ENCODE data around the gene NCAPD2.
"Not testable (repeated sequence)": the region's sequence is repeated elsewhere in the genome, so short reads cannot be mapped to it uniquely, and the experiment has no call there.

NCAPD2 gene

GRCh38 chr12:6472491-6472890 is 21.4 kb upstream of the NCAPD2 start:
- Mint-ChIP-seq H3K4me1 (peaks cover 19% of the 10 kb centered on the region), H3K36me3 (ENCODE audit: low read depth) (no peaks in the 10 kb centered on the region), H3K27ac (no peak overlapping the region), H3K9me3 (peaks cover 23% of the 10 kb centered on the region), H3K27me3 (ENCODE audit: low read depth, poor library complexity) (peaks cover 17% of the 10 kb centered on the region), H3K4me3 (peak overlapping the region; percentile 17)
- TF ChIP-seq CTCF (IDR thresholded peaks at IDR 0.05): no peak
- DNase-seq: no peak

DNA sequence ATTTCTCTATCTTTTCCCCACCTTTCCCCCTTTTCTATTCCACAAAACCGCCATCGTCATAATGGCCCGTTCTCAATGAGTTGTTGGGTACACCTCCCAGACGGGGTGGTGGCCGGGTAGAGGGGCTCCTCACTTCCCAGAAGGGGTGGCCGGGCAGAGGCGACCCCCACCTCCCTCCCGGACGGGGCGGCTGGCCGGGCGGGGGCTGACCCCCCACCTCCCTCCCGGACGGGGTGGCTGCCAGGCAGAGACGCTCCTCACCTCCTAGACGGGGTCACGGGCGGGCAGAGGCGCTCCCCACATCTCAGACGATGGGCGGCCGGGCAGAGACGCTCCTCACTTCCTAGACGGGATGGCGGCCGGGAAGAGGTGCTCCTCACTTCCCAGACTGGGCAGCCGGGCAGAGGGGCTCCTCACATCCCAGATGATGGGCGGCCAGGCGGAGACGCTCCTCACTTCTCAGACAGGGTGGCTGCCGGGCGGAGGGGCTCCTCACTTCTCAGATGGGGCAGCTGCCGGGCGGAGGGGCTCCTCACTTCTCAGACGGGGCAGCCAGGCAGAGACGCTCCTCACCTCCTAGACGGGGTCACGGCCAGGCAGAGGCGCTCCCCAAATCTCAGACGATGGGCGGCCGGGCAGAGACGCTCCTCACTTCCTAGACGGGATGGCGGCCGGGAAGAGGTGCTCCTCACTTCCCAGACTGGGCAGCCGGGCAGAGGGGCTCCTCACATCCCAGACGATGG is 18.5 kb upstream of the NCAPD2 start:
- peaks cover 23% of the 10 kb centered on the region for H3K9me3 Mint-ChIP-seq
- H3K36me3 Mint-ChIP-seq (ENCODE audit: low read depth): not testable (repeated sequence)

DNA sequence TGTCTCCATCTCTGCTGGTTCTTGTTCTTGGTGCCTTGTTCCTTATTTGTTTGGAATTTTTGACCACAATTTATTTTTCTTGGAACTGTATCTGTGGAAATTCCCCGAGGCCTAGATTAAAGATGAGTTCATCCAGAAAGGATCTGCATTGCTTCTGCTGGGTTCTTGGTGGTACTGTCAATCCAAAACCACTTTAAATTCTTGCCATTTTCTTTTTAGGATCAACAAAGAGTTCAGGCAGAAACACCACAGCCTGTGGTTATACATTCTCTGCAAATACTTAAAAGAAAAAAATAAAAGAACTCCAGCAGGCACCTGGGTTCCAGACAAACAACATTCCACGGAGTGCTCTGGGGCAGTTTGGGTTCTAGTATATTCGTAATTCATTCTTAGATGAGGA is 17.4 kb upstream of the NCAPD2 start:
- H3K4me3 Mint-ChIP-seq: no peak overlapping the region
- no peak overlapping the region for H3K27ac Mint-ChIP-seq
- H3K4me1 Mint-ChIP-seq: peaks cover under 1% of the 10 kb centered on the region
- peaks cover 23% of the 10 kb centered on the region for H3K9me3 Mint-ChIP-seq
- H3K36me3 Mint-ChIP-seq (ENCODE audit: low read depth): no peaks in the 10 kb centered on the region
- TF ChIP-seq CTCF (IDR thresholded peaks at IDR 0.05): no peak
- H3K27me3 Mint-ChIP-seq (ENCODE audit: low read depth, poor library complexity): peaks cover 32% of the 10 kb centered on the region
- no peak for DNase-seq

More for the DNA sequence above, 18.5 kb upstream of the NCAPD2 start:
- peaks cover 28% of the 10 kb centered on the region for H3K27me3 Mint-ChIP-seq (ENCODE audit: low read depth, poor library complexity)
- not testable (repeated sequence) for DNase-seq, H3K27ac Mint-ChIP-seq, H3K4me3 Mint-ChIP-seq, H3K4me1 Mint-ChIP-seq

DNA sequence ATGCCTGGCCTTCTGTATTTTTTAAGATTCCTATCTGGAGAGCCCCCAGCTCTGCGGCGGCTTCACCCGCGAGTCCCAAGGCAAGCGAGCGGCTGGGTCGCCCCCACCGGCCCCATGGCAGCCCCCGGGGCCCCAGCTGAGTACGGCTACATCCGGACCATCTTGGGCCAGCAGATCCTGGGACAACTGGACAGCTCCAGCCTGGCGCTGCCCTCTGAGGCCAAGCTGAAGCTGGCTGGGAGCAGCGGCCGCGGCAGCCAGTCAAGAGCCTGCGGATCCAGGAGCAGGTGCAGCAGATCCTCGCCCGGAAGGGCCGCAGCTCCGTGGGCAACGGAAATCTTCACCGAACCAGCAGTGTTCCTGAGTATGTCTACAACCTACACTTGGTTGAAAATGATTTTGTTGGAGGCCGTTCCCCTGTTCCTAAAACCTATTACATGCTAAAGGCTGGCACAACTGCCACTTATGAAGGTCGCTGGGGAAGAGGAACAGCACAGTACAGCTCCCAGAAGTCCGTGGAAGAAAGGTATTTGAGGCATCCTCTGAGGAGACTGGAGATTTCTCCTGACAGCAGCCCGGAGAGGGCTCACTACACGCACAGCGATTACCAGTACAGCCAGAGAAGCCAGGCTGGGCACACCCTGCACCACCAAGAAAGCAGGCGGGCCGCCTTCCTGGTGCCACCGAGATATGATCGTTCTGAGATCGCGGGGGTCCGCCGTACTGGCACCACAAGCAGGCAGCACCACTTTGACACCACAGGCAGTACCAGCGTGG is 16.1 kb upstream of the NCAPD2 start:
- not testable (repeated sequence) for DNase-seq; H3K4me1 Mint-ChIP-seq; H3K27ac Mint-ChIP-seq; H3K36me3 Mint-ChIP-seq (ENCODE audit: low read depth); H3K4me3 Mint-ChIP-seq
- peaks cover 23% of the 10 kb centered on the region for H3K9me3 Mint-ChIP-seq
- H3K27me3 Mint-ChIP-seq (ENCODE audit: low read depth, poor library complexity): peaks cover 29% of the 10 kb centered on the region

- H3K4me3 Mint-ChIP-seq: no peak overlapping the region
- no peak for DNase-seq
- TF ChIP-seq CTCF (IDR thresholded peaks at IDR 0.05): no peak
- no peak overlapping the region for H3K27ac Mint-ChIP-seq
- H3K9me3 Mint-ChIP-seq: peaks cover 23% of the 10 kb centered on the region
- H3K36me3 Mint-ChIP-seq (ENCODE audit: low read depth): no peaks in the 10 kb centered on the region
- peaks cover 31% of the 10 kb centered on the region for H3K27me3 Mint-ChIP-seq (ENCODE audit: low read depth, poor library complexity)
- no peaks in the 10 kb centered on the region for H3K4me1 Mint-ChIP-seq
Measured at GRCh38 chr12:6478416-6478815, 15.5 kb upstream of the NCAPD2 start.

- H3K4me3 Mint-ChIP-seq: no peak overlapping the region
- H3K9me3 Mint-ChIP-seq: no peaks in the 10 kb centered on the region
- H3K27ac Mint-ChIP-seq: no peak overlapping the region
- H3K36me3 Mint-ChIP-seq (ENCODE audit: low read depth): peaks cover 5% of the 10 kb centered on the region
- H3K4me1 Mint-ChIP-seq: peaks cover 15% of the 10 kb centered on the region
- DNase-seq: no peak
- no peak for TF ChIP-seq CTCF (IDR thresholded peaks at IDR 0.05)
- H3K27me3 Mint-ChIP-seq (ENCODE audit: low read depth, poor library complexity): peaks cover 15% of the 10 kb centered on the region
Measured at GRCh38 chr12:6488240-6488639, 5.7 kb upstream of the NCAPD2 start.

Data from nephron progenitor cell (in vitro differentiated cells).